HG02642 (cell line): ENCODE measurements around the gene SEPTIN3.
"Not testable (repeated sequence)": the region's sequence is repeated elsewhere in the genome, so short reads cannot be mapped to it uniquely, and the experiment has no call there.

Source experiments
- ATAC-seq: cut with Tn5 transposase; IDR thresholded peaks from one replicate; pipeline ENCODE4 v1.9.1; 2021; ENCODE audit warnings: mild to moderate bottlenecking; ENCODE audit not compliant: unreplicated experiment, poor library complexity

SEPTIN3 gene

DNA sequence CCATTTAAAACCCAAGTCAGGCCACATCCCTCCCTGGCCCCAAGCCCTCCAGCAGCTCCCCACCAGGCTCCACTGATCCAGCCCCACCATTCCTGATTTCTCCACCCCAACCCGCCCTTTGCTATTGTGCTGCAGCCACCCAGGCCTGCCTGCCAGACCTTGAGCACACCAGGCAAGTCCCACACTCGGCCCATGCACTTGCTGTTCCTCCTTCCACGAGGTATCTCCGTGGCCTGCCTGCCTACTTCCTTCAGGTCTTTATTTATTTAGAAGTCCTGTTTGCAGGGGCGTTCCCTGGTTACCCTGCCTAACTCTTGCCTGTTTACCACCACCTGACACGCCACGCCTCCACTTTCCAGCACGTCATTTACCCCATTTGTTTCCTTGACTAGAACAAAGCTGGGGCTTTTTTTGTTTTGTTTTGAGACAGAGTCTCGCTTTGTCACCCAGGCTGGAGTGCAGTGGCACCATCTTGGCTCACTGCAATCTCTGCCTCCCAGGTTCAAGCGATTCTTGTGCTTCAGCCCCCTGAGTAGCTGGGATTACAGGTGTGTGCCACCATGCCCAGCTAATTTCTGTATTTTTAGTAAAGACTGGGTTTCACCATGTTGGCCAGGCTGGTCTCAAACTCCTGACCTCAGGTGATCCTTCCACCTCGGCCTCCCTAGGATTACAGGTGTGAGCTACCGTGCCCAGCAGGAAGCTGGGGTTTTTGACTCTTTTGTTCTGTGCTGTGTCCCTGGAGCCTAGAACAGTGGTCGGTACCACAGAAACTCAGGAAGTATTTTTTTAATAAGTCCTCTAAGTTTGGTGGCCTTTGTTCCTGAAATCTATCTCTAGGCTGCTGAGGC is 29.0 kb upstream of the SEPTIN3 start:
- ATAC-seq: peak; percentile 56

DNA sequence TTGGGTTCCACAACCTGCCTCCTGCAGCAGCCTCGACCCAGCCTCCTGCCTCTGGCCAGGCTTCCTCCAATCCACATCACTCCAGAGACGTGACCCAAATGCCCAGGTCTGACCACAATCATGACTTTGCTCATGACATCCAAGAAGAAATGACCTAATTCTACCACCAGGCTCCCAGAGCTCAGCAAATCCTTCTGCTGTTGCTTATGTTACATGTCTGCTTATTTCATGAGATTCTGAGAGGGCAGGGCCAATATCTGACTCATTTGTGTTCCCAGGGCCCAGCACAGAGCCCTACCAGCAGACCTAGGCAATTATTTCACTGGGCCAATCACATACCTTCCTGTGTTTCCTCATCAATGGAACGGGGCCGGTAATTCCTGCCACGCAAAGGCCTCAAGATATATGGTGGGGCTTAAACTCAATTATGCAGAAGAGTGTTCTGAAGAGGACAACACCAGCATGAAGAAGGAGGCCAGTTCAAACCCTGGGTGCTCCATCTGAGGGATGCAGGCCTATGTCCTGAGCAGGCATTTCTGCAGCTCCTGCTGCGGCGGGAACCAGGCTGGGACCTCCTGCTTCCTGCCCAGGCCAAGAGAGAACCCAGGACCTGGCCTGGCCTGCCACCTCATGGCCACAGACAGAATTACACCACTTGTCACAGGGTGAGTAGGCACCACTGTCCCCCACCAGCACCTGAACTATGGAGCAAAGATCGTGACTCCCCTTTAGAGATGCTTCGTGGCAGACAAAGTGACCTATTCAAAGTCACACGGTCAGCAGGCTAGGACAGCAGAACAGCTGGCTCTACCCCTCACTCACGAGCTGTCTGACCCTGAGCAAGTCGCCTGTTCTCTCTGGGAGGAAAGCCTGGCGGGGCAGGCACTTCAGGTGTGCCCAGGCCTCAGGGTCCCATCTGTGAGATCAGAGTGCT is 28.1 kb upstream of the SEPTIN3 start:
- peak; percentile 37 for ATAC-seq

DNA sequence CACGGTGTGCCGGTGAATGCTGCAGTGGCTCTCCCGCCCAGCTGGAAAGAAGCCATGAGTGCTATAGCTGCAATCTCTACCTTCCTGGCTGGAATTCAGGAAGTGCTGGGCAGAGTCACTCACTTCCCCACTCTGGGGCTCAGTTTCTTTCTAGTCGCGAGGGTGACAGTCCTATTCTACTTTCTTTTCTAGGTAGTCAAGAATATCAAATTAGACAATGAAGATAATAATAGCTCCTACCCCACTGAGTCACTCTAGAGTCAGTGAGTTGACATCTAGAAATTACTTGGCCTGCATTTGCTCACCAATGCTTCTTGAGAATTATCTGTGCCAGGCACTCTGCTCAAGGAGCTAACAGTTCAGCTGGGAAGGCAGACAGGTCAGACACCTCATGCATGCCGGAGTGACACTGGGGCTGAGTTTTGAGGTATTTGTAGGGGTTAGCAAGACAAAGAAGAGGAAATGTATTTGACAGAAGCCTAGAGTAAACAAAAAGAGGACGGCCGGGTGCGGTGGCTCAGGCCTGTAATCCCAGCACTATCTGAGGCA is 25.5 kb upstream of the SEPTIN3 start:
- no peak for ATAC-seq

DNA sequence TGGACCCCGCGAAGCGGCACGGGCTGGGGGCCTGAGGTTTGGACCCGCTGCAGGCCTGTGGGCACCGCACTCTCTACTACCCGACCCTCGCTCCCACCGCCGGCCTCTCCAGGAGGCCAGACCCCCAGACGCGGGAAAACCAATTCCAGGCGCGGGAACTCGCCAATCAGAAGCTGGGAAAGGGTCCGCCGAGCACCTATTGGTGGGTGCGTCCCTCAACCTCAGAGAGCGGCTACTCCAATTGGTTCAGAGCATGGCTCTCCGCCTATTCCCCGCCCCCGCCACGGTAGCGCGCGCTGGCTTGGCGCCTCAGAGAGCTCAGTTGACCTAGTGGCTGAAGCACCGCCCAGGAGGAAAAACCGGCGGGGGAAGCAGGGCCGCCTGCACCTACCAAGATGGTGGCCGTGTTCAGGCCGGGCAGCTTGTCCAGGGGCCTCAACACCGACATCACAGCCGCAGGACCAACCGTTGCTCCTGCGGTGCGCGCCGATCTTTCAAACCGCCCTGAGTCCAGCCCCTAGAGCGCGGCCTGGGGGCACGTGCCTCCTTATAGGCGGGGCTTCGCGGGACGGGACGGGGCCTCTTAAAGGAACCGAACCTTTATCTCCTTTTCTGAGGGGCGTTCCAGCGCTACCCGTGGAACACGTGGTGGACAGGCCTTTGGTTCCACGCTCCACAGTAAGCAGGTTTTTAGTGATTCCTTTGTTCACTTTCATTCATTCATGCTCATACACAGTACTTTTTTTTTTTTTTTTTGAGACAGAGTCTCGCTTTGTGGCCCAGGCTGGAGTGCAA is 22.4 kb upstream of the SEPTIN3 start, which contains the start of gene CENPM:
Gene CENPM (minus strand): TSS at position 524 of the 795 bp plus-strand sequence. CDS start 76 bp downstream, at position 448.
- peak; percentile 83 for ATAC-seq

DNA sequence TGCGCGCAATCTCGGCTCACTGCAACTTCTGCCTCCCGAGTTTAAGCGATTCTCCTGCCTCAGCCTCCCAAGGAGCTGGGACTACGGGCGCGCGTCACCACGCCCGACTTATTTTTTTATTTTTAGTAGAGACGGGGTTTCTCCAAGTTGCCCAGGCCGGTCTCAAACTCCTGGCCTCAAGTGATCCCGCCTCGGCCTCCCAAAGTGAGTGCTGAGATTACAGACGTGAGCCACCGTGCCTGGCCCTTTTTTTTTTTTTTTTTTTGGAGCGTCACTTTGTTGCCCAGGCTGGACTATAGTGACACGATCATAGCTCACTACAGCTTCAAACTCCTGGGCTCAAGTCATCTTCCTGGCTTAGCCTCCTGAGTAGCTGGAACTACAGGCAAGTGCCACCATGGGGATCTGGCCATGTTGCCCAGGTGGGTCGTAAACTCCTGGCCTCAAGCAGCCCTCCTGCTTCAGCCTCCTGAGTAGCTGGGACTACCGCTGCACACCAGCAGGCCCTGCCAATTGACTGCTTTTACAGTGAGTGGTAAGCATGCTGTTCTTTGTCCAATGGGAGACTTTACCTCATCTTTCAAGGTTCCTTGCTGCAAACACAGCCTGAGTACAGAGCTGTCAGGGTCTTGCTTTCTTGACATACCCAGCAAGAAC is 21.7 kb upstream of the SEPTIN3 start:
- no peak for ATAC-seq

DNA sequence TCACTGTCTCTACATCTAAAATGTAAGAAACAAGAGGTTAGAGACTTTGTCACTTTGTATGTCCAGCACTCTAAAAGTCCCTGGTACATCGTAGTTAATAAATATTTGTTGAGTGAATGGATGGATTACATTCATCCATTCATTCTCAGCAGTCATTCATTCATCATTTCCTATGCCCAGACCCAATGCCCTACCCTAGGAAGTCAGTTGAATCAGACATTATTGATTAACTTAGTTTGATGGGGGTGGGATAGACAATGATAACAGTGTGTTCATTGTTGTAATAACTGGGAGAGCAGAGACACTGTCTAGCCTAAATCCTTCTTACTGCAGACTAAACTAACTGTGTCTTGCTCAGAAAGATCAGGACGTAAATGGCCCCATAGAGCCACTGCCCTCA is 21.1 kb upstream of the SEPTIN3 start:
- no peak for ATAC-seq

DNA sequence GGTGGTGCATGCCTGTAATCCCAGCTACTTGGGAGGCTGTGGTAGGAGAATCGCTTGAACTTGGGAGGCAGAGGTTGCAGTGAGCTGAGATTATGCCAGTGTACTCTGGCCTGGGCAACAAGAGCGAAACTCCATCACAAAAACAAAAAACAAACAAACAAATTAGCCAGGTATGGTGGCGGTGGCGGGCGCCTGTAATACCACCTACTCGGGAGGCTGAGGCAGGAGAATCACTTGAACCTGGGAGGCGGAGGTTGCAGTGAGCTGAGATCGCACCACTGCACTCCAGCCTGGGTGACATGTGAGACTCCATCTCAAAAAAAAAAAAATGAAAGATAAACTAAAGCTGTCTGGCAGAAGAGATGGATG is 20.3 kb upstream of the SEPTIN3 start:
- not testable (repeated sequence) for ATAC-seq

DNA sequence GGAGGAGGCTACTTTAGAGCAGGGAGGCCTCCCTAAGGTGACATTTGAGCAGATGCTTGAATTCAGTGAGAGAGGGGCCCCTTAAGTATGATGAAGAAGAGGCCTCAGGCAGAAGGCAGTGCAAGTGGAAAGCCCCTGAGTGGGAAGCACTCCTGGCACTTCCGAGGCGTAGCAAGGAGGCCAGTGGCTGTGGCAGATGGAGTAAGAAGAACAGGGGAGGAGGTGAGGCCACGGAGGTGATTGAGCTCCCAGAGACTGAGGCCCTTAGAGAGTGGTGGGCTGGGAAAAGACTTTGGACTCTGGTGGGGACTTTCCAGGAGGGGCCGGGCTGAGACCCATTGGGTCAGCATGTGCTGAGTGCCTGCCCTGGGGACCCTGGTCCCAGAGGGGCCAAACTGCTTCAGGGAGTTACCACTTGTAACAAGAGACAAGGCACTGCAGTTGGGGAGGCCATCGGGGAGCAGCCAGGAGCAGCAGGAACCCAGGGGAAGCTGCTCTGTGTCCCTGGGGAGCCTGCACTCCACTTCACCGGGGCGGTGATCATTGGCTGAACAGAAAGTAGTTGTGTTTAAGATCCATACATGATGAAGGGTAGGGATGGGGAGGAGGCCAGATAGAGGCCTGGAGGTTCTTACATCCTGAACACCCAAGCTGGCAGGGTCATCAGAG is 19.8 kb upstream of the SEPTIN3 start:
- no peak for ATAC-seq

DNA sequence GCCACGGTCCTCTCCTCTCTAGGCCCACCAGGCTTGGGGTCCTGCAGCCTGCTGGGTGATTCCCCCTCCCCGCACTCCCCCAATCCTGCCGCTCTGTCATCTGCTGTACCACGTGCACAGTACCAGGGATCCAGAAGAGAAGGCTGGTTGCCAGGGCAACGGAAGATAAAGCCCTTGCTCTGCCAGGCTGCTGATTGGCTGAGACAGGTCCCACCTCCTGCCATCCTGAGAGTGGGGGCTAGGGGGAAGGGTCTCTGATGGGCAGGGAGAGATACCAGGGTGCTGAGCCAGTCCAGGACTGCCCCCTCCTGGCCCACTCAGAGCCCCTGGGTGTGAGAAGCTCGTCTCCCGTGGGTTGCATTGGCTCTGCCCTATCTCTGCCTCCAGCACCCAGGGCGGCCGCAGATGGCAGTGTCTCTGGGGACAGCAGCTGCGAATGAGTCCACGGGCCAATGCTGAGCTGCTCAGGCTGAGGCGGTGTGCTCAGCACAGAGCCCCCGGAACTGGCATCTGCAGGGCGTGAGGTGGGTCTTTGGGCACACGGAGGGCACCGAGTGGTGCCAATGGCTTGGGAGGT is 17.3 kb upstream of the SEPTIN3 start, which contains the start of gene SMIM45:
Gene SMIM45 (plus strand): TSS at position 253 of the 577 bp plus-strand sequence.
- ATAC-seq: no peak

DNA sequence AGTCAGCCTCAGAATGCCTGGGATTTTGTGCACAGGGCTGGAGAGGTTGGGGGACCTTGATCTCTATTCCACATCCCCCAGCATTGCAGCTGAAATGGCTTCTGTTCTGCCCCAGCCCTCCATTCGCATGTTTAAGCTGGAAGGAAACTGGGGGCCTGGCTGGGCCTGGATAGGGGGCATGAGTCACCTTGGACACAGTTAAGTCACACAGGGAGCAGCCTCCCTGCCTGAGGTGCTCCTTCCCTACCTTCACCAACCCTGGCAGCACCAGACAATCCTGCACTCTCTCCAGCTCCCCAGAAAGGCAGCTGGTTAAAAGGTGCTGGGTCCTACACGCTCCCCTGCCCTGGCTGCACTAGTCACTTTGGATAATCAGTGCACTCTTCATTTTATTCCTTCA is 16.5 kb upstream of the SEPTIN3 start:
- ATAC-seq: no peak

DNA sequence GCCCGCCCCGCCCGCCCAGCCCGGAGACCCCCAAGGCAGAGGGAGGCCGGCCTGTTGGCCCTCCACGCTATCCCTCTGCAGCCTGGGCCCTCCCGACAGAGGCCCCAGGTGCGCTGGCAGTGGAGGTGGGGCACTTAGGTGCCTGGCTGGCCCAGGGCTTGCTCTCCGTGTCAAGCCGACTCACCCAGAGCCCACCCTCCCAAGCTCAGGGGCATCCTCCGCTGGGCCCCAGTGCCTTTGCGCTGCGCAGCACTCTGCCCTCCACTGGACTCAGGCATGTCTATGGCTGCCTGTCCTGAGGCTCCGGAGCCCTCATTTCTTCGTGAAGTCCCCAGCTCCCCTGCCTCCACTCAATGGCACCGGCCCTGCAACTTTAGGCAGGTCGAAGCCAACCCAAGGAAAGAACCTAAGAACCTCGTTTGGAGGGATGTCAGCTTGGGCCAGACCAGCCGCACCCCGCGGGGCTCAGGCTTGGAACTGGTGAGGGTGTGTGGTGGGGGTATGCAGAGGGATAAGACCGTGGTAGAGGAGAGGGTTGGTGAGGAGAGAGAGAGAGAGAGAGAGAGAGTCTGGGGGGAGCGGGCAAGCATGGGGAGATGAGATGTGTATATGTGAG is 11.2 kb upstream of the SEPTIN3 start:
- ATAC-seq: peak; percentile 32

DNA sequence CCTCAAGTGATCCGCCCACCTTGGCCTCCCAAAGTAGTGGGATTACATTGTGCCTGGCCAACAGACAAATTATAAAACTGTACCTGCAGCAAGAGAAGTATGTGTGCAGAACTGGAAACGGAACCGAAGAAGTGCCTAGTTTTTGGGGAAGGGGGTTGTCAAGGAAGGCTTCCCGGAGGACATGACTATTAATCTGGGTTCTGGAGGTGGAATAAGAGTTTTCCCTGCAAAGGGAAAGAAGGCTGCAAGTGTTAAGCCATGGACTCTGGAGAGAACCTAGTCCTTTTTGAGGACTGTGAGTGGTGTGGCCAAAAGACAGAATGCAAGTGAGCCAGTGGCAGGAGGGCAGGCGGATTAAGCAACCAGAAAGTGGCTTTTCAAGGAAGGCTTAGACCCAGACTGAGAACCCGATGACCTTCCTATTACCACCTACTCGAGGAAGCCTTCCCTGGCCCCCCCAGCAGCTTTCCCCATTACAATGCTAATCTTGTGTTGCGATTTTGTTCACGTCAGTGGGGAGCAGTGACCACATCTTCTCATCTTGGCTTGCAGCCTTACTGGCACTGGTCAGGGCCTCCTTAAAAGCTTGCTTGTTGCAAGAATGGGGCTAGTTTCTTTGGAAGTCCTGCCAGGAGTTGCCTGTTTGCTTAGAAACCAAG is 5.7 kb upstream of the SEPTIN3 start:
- no peak for ATAC-seq

DNA sequence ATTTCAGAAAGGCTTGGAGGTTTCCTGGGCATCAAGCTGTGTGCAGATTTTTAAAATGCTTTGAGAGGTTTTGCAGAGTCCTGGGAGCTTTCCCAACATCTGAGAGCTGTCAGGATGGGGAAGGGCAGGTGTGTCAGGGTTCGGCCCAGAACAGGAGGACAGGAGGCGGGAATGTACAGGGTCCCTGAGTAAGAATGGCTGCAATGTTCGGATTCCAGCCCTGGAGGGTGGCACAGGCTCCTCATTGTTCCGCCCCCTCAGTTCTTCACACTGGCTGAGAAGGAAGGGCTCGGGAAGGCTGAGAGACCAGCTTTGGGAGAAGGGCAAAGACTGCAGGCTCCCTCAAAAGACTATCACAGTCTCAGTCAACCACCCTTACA is 5.1 kb upstream of the SEPTIN3 start:
- no peak for ATAC-seq

DNA sequence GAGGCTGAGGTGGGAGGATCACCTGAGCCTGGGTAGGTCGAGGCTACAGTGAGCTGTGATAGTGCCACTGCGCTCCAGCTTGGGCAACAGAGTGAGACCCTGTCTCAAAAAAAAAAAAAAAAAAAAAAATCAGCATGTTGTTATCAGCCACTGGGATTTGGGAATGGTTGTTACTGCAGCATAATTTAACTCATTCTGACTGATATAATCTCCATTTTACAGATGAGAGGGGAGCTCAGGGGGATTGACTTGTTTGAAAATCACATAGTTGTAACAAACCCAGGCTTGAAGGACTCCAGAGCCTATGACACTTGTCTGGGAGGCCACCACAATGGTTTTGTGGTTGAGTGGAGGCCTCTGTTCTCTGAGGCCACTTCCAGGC is 3.0 kb upstream of the SEPTIN3 start:
- ATAC-seq: no peak

DNA sequence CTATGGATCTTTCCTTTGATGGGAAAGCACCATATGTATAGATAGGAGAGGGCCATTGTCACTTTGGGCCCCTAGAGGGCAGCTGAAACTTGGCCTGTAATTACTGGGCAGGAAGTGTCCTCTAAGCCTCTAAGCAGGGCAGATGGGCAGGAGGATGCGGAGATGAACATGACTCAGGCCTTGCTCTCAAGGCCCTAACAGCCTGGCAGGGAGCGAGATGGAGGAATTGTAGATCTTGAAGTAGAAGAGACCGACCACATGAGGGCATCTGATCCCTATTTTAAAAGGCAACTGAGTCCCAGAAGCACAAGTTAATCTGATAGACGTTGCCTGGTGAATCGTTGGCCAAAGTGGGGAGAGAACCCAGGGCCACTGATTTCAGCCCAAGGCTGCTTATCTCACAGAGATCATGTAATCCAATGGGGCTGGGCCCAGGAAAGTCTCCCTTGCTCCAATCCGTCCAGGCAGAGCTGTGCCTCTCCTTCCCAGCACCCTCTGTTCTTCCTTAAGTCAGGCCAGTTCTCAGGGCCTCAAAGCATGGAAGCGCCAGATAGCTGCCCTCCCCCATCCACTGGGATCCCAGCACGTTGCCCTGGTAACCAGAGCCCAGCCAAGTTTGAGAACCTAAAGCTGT is 2.5 kb upstream of the SEPTIN3 start:
- no peak for ATAC-seq

DNA sequence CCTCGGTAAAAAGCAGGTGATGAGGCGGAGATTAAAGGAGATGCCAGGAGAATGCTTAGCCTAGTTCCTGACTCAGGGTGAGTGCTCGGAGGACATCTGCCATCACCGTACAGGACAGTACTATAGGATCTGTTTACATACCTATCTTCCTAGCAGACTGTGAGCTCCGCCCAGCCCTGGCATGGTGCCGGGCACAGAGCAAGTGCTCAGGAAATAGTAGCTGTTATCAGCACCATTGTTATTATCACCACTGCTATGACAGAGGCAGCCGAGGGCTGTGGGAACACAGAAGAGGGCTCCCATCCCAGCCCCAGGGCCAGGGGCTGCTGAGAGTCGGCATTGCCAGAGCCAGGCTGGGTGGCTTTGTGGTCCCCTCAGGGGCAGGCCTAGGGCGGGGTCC is 642 bp upstream of the SEPTIN3 start:
- no peak for ATAC-seq

DNA sequence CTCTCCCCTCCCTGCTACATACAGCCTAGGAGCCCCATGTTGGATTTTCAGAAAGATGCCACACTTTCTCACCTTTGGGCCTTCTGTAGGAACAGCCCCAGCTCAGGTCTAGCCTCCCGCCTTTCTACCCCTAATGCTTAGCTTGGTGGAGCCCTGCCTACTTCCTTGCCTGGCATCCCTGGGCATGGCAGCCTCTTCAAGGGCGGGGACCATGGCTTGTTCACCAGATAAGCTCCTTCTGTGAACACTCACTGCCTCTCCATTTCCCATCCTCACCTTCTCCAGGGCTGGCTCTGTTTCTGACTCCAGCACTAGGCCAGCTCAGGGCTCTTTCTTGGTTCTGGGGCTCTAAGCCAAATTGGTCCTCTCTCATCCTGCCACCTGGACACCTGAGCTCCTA is 1.4 kb downstream of the SEPTIN3 start:
- no peak for ATAC-seq
